Measurements from ENCODE around the gene FOXA3.
"Not testable (repeated sequence)": the region's sequence is repeated elsewhere in the genome, so short reads cannot be mapped to it uniquely, and the experiment has no call there.

Gene FOXA3

DNA sequence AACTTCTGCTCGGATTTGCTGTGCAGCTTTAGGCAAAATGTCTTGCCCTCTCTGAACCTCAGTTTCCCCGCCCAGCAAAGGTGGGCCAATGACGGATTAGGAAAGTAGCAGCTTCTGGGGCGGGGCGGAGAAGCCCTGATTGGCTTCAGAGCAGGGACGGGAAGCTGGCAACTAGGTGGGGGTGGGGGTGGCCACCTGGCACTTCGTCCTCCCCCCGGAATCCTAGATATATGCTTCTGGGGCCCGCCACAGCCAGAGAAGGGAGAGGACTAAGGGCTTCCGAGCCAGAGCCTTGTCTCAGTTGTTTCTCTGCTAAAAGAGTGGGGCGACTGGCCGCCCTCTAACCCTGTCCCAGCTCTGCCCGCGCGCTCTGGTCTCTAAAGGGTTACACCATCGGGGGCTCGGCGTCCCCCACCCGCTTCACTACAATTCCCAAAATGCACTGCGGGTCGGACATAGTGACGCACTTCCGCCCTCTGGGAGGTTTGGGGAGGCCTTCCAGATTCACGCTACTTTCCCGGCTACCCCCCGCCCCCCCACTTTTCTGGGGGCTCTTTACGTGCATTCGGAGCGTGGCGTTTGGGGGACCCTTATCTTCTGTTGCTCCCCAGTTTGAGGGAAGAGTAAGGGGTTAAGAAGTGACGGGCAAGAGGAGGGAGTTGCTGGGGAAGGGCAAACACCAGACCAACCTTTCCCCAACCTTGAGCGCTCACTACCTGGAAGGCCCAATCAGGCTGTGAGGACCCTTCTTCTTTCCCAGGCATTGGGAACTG, 22.5 kb downstream of the FOXA3 start:
- peak; percentile 95 for DNase-seq (ENCODE audit: low spot score)
- no peak for TF ChIP-seq CTCF (IDR thresholded peaks at IDR 0.05; ENCODE audit: extremely low read depth, missing control alignments)

DNA sequence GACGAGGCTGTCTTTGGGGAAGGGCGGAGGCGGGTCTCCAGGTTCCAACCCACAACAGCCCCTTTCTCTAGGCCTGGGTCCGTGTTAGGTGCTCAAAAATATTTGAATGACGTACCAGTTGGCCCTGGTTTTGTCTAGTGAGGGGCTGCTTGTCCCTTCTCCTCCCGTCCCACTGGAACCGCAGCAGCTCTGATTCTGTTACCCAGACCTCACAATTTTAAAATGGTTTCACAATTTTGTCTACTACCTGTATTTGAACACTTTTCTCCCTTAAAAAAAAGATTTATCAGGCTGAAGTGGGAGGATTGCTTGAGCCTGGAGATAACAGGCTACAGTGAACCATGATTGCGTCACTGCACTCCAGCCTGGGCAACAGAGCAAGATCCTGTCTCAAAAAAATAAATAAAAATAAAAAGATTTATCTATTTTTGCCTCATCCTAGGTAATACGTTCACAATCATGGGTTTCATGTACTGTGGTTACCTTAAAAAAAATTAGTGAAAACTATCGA, 23.1 kb downstream of the FOXA3 start:
- no peak for TF ChIP-seq CTCF (IDR thresholded peaks at IDR 0.05; ENCODE audit: extremely low read depth, missing control alignments)
- no peak for DNase-seq (ENCODE audit: low spot score)

GRCh38 chr19:45889210-45889885, 25.2 kb downstream of the FOXA3 start:
- TF ChIP-seq CTCF (IDR thresholded peaks at IDR 0.05; ENCODE audit: extremely low read depth, missing control alignments), result no peak

GRCh38 chr19:45890877-45891276, 26.8 kb downstream of the FOXA3 start:
- no peak for DNase-seq (ENCODE audit: low spot score)
- no peak for TF ChIP-seq CTCF (IDR thresholded peaks at IDR 0.05; ENCODE audit: extremely low read depth, missing control alignments)

More at GRCh38 chr19:45889210-45889885, 25.2 kb downstream of the FOXA3 start:
- no peak for DNase-seq (ENCODE audit: low spot score)

GRCh38 chr19:45895519-45895972, 31.4 kb downstream of the FOXA3 start:
- DNase-seq (ENCODE audit: low spot score), result no peak
- no peak for TF ChIP-seq CTCF (IDR thresholded peaks at IDR 0.05; ENCODE audit: extremely low read depth, missing control alignments)

DNA sequence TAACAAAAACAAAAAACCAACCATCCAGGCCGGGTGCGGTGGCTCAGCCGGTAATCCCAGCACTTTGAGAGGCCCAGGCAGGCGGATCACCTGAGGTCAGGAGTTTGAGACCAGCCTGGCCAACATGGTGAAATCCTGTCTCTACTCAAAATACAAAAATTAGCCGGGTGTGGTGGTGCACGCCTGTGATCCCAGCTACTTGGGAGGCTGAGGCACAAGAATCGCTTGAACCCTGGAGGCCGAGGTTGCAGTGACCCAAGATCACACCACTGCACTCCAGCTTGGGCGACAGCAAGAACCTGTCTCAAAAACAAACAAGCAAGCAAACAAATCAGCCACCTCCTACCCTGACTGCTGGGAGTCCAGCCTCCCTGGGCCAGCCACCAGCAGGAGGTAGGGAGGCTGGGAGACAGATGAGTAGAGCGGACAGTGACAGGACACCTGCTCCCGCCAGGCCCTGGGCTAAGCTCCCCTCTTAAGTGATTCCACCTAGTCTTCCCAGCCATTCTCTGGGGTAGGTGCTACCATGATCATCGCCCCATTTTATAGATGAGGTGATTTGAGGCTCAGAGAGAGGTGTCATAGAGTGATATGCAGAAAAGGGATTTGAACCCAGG, 32.0 kb downstream of the FOXA3 start:
- DNase-seq (ENCODE audit: low spot score), result not testable (repeated sequence)

GRCh38 chr19:45897261-45897812, 33.2 kb downstream of the FOXA3 start:
- TF ChIP-seq CTCF (IDR thresholded peaks at IDR 0.05; ENCODE audit: extremely low read depth, missing control alignments), result no peak
- DNase-seq (ENCODE audit: low spot score), result no peak
